GM21619 (cell line): ENCODE measurements around the gene CASK.
A peak's percentile ranks its signal among the peaks of the same experiment; 100 is the strongest.
"Not testable (repeated sequence)": the region's sequence is repeated elsewhere in the genome, so short reads cannot be mapped to it uniquely, and the experiment has no call there.

ENCODE experiments used
- ATAC-seq: cut with Tn5 transposase; IDR thresholded peaks from one replicate; pipeline ENCODE4 v1.9.1; 2021; ENCODE audit not compliant: unreplicated experiment

The CASK gene

DNA sequence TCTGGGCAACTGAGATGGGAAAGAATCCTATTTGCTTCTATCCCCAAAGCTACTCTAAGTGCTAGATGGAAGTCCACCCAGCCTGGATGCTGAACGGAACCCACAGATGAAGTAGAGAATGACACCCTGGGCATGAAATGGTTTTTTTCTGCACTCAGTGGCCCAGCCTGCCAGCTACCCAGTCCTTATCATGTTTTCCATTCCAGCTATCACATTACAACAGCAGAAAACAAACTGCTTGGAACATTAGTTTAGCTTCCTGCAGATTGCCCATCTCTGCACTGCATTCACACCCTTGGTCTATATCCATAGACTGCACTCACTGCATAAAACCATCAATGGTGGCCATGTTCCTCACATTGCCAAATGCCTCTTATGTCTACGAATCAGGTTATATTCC is 397.1 kb downstream of the CASK start:
- ATAC-seq, result no peak

GRCh38 chrX:41522671-41523070 is 400.7 kb downstream of the CASK start:
- ATAC-seq, result no peak

DNA sequence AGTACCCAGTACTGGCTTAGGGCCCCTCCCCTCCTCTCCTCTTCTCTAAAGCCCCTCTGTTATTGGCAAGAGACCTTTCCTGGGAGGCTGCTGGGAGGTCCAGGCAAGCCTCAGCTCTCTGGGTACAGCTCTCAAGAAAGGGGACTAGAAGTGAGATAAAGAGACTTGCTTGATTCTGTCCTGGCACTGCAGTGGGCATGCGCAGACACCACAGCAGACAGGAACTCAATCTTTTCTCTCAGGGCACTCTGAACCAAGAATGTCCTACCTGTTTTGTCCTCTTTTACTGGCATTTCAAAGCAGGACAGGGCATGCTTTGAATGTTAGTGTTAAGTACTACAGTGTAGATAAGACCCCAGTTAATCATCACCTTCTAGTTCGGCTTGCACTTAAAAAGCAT is 401.3 kb downstream of the CASK start:
- no peak for ATAC-seq

- no peak for ATAC-seq
These were observed 403.9 kb downstream of the CASK start for GRCh38 chrX:41519468-41519867.

- ATAC-seq, result no peak
These were observed 404.5 kb downstream of the CASK start for GRCh38 chrX:41518841-41519220.

DNA sequence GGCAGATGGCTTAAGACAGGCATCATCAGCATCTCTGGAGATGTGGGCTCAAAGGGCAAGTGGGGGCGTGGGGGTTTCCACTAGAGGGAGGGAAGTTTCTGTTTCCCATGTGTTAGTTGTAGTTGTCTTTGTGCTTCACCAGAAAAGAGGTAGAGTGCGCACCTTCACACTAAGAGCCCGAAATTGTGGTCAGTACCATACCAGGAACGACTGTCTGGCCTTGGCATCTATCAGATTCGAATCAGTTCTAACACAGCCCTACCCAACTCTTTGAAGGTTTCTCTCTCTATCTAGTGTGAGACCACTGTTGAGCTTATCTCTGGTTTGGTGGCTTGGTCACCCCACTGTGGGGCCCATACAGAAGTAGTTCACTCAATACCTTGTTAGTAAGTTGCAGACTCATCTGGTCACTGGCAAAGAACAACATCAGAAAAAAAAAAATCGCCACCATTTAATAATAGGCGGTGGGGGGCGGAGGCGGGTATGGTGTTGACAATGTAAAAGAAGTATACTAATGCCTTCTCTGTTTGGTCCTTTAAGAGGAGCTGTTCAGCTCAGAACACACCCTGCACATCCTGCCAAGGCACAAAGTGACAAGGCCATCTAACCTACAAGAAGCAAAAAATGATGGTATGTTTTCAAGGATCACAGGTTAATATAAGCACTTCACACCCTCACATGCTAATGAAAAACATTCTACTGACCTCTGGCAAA is 405.1 kb downstream of the CASK start:
- no peak for ATAC-seq

- no peak for ATAC-seq
These were observed 406.2 kb downstream of the CASK start for GRCh38 chrX:41516999-41517765.

- no peak for ATAC-seq
These were observed 406.9 kb downstream of the CASK start for GRCh38 chrX:41516456-41516855.

DNA sequence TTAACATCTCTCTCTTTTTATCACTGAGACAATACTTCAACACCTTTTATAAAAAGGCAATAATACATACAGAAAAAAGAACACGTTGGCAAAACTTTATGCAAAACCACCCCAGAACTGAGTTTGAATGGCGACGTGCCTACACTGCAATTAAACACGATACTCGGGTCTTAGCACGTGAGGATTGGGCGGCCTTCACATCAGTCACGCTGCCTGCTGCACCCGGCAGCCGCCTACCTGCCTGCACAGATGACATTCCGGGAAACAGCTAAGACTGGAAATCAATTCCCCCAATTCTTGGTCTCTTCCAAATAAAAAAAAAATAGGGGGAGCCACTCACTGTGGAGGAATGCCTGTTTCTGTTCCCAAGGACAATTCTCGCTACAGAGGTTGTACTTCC is 408.0 kb downstream of the CASK start:
- ATAC-seq, result no peak

DNA sequence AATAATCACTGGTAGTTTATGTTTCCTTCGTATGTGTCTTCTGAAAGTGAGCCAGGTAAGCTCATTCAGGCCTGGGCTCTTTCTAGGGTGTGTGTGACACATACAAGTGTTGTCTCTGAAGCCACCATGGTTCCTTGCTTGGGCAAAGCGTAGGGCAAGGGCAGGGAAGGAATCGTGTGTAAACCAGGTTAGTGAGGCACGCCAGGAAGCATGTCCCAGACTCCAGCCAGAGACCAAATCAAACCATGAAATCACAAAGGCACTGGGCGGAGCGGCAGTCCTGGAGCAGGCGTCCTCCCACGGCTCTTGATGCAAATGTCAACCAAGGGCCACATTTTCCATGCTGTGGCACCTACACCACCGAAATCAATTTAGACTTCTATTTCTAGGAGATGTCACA is 409.2 kb downstream of the CASK start:
- no peak for ATAC-seq

- not testable (repeated sequence) for ATAC-seq
These were observed 410.5 kb downstream of the CASK start for GRCh38 chrX:41512853-41513252.

GRCh38 chrX:41512394-41512793 is 411.0 kb downstream of the CASK start:
- peak; percentile 99 for ATAC-seq

DNA sequence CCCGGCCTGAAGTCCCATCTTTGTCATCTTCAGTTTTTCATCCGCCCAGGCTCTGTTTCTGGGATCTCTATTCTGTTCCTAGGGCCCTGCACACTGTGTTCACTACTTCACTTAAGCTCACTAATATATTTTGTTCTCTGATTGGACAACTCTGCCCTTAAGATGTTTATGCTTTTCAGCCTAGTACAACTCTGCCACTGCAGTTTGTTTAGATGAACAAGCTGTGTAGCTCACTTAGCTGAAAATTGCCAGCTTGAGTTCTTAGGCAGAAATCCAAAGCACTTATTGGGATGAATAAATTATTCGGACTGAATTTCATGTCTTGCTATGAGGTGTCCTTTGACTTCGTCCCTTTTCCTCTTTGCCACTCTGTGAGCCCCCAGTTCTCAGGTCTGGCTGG is 415.4 kb downstream of the CASK start:
- ATAC-seq, result no peak

- no peak for ATAC-seq
These were observed 421.4 kb downstream of the CASK start for GRCh38 chrX:41502004-41502403.

DNA sequence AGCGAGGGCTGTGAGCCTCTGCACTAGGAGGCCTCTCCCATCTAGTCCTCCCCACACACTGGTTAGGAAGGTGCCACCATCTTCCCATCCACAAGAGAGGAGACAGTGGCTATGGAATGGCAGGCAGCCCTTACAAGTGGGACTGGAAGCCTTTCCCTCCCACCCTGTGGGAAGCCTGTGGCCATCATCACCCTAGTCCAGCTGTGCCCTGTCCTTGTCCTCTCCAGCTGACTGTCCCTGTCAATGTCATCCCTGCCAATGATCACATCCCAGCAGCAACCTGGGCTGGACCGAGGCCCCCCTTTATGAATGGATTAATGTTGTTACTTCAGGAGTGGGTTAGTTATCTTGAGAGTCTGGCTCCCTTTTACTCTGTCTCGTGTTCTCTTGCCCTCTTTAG is 423.4 kb downstream of the CASK start:
- no peak for ATAC-seq

DNA sequence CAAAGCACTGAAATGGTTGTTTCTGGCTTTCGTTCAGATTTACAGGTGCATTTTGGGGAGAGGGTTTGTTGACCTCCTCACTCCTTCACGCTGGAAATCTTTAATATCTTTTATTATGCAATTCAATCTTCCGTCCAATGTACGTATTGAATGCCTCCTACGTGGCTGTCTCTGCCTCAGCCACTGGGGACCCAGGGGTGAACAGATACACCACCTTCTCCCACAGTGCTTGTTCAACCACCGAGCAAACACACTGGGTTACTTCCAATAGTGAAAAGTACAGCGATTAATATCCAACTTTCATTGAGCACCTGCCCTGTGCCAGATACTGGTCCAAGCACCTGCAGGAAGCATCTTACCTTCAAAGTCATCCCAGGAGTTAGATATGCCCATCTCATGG is 424.2 kb downstream of the CASK start:
- ATAC-seq, result no peak

- no peak for ATAC-seq
These were observed 431.9 kb downstream of the CASK start for GRCh38 chrX:41491267-41492004.

DNA sequence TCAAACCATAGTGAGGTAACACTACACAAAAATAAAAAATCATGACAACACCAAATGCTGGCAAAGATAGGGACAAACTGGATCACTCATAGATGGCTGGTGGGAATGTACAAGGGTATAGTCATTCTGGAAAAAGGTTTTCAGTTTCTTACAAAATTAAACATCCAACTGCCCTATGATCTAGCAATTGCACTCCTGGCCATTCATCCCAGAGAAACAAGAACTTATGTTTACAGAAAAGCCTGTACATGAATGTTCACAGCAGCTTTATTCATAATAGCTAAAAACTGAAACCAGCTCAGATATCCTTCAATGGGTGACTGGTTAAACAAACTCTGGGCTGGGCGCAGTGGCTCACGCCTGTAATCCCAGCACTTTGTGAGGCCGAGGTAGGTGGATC is 432.9 kb downstream of the CASK start:
- ATAC-seq, result no peak

GRCh38 chrX:41482154-41482850 is 441.1 kb downstream of the CASK start:
- no peak for ATAC-seq

- no peak for ATAC-seq
These were observed 441.9 kb downstream of the CASK start for GRCh38 chrX:41481264-41482109.
